ENCODE results near the gene CLASP2.

GRCh38 chr3:33644582-33644981, 73.5 kb downstream of the CLASP2 start:
- TF ChIP-seq CTCF (conservative IDR thresholded peaks at IDR 0.05 in 1 of 2, IDR thresholded peaks at IDR 0.05 in 1 of 2; ENCODE audit: extremely low read depth in 1 of 2, insufficient read depth in 1 of 2, low read depth in 1 of 2, low read length in 2 of 2): no peak
- no peak for TF ChIP-seq EZH2 (IDR thresholded peaks at IDR 0.05; ENCODE audit: borderline replicate concordance, low read length)

Data from mammary epithelial cell (primary cell).